G401 (cell line): ENCODE measurements around the gene ARID1A. TPM values are rescaled to one million over a fixed set of nuclear protein-coding genes. Genes with fewer than 3 reads are reported as not detected.
A peak's percentile ranks its signal among the peaks of the same experiment; 100 is the strongest.

ENCODE experiments used
- DNase-seq: peaks from one replicate; pipeline ENCODE4 v3.0.0-alpha.2; 2015; ENCODE audit warnings: low spot score
- in situ Hi-C: cut with HindIII; loops from 2 replicates; pipeline ENCODE4 v1.10.0; 2016; ENCODE audit warnings: low sequenced_read_pairs, mixed read lengths
- total RNA-seq: library from RNA; depleted of rRNA; stranded (reverse); fragments of >200 nt; shearing (Covaris generic); gene quantifications from 2 replicates; pipeline ENCODE4 v1.2.3, GENCODE V29; 2014

The ARID1A gene
- total RNA-seq, 1 experiment from 2014 or later: 21.5 TPM

GRCh38 chr1:26745191-26745590 lies 49.4 kb downstream of the ARID1A start:
- in situ Hi-C loops: no loop called here

GRCh38 chr1:26747048-26747447 lies 51.2 kb downstream of the ARID1A start:
- DNase-seq: no peak
- in situ Hi-C loops: no loop called here

More at GRCh38 chr1:26745191-26745590, 49.4 kb downstream of the ARID1A start:
- DNase-seq: no peak

GRCh38 chr1:26748351-26748750 lies 52.5 kb downstream of the ARID1A start:
- in situ Hi-C loops: no loop called here
- DNase-seq: peak; percentile 73

GRCh38 chr1:26749458-26749857 lies 53.6 kb downstream of the ARID1A start:
- DNase-seq: no peak
- in situ Hi-C loops: no loop called here

GRCh38 chr1:26750428-26750827 lies 54.6 kb downstream of the ARID1A start:
- in situ Hi-C loops: no loop called here
- no peak for DNase-seq

- in situ Hi-C loops: no loop called here
- no peak for DNase-seq
Measured at GRCh38 chr1:26752519-26752918, 56.7 kb downstream of the ARID1A start.

- DNase-seq: no peak
- in situ Hi-C loops: no loop called here
Measured at GRCh38 chr1:26754086-26754874, 58.5 kb downstream of the ARID1A start.

- in situ Hi-C loops: no loop called here
- DNase-seq: no peak
Measured at GRCh38 chr1:26758358-26758757, 62.5 kb downstream of the ARID1A start.

- in situ Hi-C loops: no loop called here
Measured at GRCh38 chr1:26759531-26759930, 63.7 kb downstream of the ARID1A start.

GRCh38 chr1:26761217-26761616 lies 65.4 kb downstream of the ARID1A start:
- DNase-seq: peak; percentile 59

More at GRCh38 chr1:26759531-26759930, 63.7 kb downstream of the ARID1A start:
- no peak for DNase-seq

GRCh38 chr1:26767714-26768113 lies 71.9 kb downstream of the ARID1A start:
- DNase-seq: no peak
- in situ Hi-C loops: no loop called here

More at GRCh38 chr1:26761217-26761616, 65.4 kb downstream of the ARID1A start:
- in situ Hi-C loops: no loop called here

- in situ Hi-C loops: no loop called here
- no peak for DNase-seq
Measured at GRCh38 chr1:26768755-26769154, 72.9 kb downstream of the ARID1A start.

- DNase-seq: no peak
- in situ Hi-C loops: no loop called here
Measured at GRCh38 chr1:26771285-26771642, 75.4 kb downstream of the ARID1A start.

- in situ Hi-C loops: no loop called here
- no peak for DNase-seq
Measured at GRCh38 chr1:26771643-26772321, 76.0 kb downstream of the ARID1A start.

GRCh38 chr1:26772687-26773086 lies 76.9 kb downstream of the ARID1A start:
- in situ Hi-C loops: no loop called here
- no peak for DNase-seq

GRCh38 chr1:26774462-26774861 lies 78.6 kb downstream of the ARID1A start:
- in situ Hi-C loops: no loop called here

GRCh38 chr1:26775666-26776065 lies 79.9 kb downstream of the ARID1A start:
- no peak for DNase-seq
- in situ Hi-C loops: no loop called here

More at GRCh38 chr1:26774462-26774861, 78.6 kb downstream of the ARID1A start:
- DNase-seq: peak; percentile 23

GRCh38 chr1:26779098-26779668 lies 83.4 kb downstream of the ARID1A start:
- in situ Hi-C loops: no loop called here
- no peak for DNase-seq

- DNase-seq: peak; percentile 60
- in situ Hi-C loops: no loop called here
Measured at GRCh38 chr1:26780344-26780957, 84.6 kb downstream of the ARID1A start.
